Stomach (tissue), 9 donors: ENCODE measurements around the gene STARD8. TPM values are rescaled to one million over a fixed set of nuclear protein-coding genes. Genes with fewer than 3 reads are reported as not detected.

Source experiments
- DNase-seq, 2 donors: peaks; one replicate each; pipeline versions ENCODE4 v3.0.0 to v3.0.0-alpha.2; 2013 to 2019
- H3K27ac ChIP-seq, 5 donors: fragments of 200-600 bp in 4 of 5; sonication (generic) in 4 of 5; one replicate each; pipeline ENCODE4 v1.5.1; 2013 to 2019; ENCODE audit warnings: mild to moderate bottlenecking in 1 of 5, moderate library complexity in 1 of 5
- H3K27me3 ChIP-seq, 3 donors: fragments of 200-600 bp; sonication (generic); one replicate each; pipeline ENCODE4 v1.5.1; 2017 to 2019; ENCODE audit warnings: mixed run types in 1 of 3
- H3K36me3 ChIP-seq, 4 donors: fragments of 200-600 bp; sonication (generic); 1 replicate in 3 of 4; 2 replicates in 1 of 4; pipeline ENCODE4 v1.5.1; 2016 to 2019
- H3K4me1 ChIP-seq, 4 donors: fragments of 200-600 bp; sonication (generic); one replicate each; pipeline ENCODE4 v1.5.1; 2016 to 2019
- H3K4me3 ChIP-seq, 4 donors: fragments of 200-600 bp; sonication (generic) in 3 of 4; one replicate each; pipeline ENCODE4 v1.5.1; 2016 to 2019; ENCODE audit warnings: mild to moderate bottlenecking in 1 of 4
- H3K9me3 ChIP-seq, 4 donors: fragments of 200-600 bp; sonication (generic); one replicate each; pipeline ENCODE4 v1.5.1; 2016 to 2019
- EP300 ChIP-seq: sonication (generic); formaldehyde crosslinking; IDR thresholded peaks from one replicate; pipeline ENCODE4 v1.6.1; 2017; ENCODE audit warnings: antibody characterized with exemption
- POLR2A ChIP-seq, 4 donors: fragments of 450-650 bp; IDR thresholded peaks; one replicate each; pipeline ENCODE4 v1.6.1; 2016; ENCODE audit warnings: antibody characterized with exemption in 4 of 4, control low read depth in 2 of 4, mild to moderate bottlenecking in 1 of 4, moderate library complexity in 1 of 4
- POLR2AphosphoS5 ChIP-seq, 3 donors: sonication (generic); formaldehyde crosslinking; IDR thresholded peaks; one replicate each; pipeline ENCODE4 v1.6.1; 2016; ENCODE audit warnings: antibody characterized with exemption in 3 of 3
- WGBS, 5 donors: extraction: QIAGEN DNeasy Blood & Tissue Kit in 3 of 5; methylation state at CpG; one replicate each; pipeline versions ENCODE4 v1.1.5 to v1.1.7; 2013 to 2018; 5-methylcytosine and 5-hydroxymethylcytosine counted together
- intact Hi-C: fragments of 100-400 bp; cut with DNase I; formaldehyde crosslinking; loops from one replicate; pipeline ENCODE4 v1.15.1; 2023; ENCODE audit warnings: low total_unique reads
- polyA plus RNA-seq, 3 donors: library from polyadenylated mRNA; stranded (reverse); fragments of 200-250 nt; gene quantifications; one replicate each; pipeline ENCODE4 v1.2.3, GENCODE V29; 2013
- total RNA-seq, 5 donors: library from RNA; depleted of rRNA; stranded (reverse); fragments of >200 nt; gene quantifications; one replicate each; pipeline versions ENCODE4 v1.1.0 to v1.2.3, GENCODE V29; 2014 to 2016
- TF ChIP-seq, protein P1 (sequence below), 7 experiments: fragments of 450-650 bp in 4 of 7; fragments of 200-600 bp in 3 of 7; sonication (generic) in 3 of 7; IDR thresholded peaks; one replicate each; pipeline ENCODE4 v1.5.1; 2016 to 2019; ENCODE audit warnings: antibody characterized with exemption in 7 of 7, control low read depth in 2 of 7, mild to moderate bottlenecking in 1 of 7
- donor health status: healthy with polysubstance abuse.
- donor health status: Bipolar disorder and iron deficiency.
- donor health status: healthy.

STARD8 gene
- total and polyA plus RNA-seq, 8 donors, result 0.93 to 7.4 (median 2.6) TPM

DNA sequence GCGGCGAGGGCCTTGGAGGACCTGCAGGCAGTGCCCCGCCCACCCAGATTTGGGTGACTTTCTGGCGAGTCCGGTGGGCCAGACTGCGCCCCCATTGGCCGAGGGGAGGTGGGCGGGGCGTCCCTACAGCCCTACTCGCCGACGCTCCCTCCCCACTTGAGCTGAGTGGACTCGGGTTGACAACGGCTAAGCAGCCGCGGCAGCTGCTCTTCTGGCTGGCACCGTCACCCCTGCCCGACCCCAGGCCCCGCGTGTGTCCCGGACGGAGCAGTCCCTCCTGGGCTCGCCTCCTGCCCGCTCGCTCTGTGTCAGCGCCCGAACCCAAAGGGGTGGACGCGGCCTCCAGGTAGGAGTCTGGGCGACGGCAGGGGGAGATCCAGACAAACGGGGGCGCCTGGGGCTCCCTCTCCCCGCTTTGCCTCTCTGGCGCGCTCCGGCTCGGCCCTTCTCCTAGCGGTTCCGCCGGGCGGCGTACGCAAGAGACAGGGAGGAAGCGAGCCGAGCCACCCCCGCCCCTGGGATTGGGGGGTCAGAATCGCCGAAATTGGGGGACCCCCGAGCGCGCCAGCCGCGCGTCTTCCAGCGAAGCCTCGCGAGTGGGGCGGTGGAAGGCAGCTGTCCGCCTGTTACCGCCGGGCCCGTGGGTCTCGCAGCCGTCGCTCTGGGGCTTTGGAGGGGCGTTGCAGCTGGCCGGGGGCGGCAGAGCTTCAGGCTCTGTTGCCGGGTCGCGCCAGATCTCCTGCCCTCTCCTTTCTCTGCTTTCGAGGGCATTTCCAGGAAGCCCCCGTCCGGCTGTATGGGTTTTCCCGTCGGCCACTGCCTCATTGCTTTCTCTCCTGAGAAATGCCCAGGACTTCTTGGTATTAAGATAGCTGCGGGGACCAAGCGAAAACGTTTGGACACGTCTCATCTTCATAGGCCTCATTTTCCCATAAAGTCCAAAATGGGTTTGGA, 46.3 kb downstream of the STARD8 start:
- Histone ChIP-seq H3K27ac (peak overlapping the region; percentile 41 to 78 (median 70)), H3K9me3 (no peaks in the 10 kb centered on the region), H3K36me3 (no peaks in the 10 kb centered on the region), H3K27me3 (peaks cover 0 to 15% (median 0%) of the 10 kb centered on the region in 3 donors), H3K4me3 (peak overlapping the region; percentile 50 to 57 (median 54)), H3K4me1 (peaks cover 0 to 10% (median 3%) of the 10 kb centered on the region in 4 donors)
- 2 to 41% (median 8%) methylated on average over 6 to 74 of the region's 81 CpGs for WGBS, 5 donors
- intact Hi-C loops, result no loop called here
- peak in 2 of 3 donors; percentile 59 to 78 for TF ChIP-seq POLR2AphosphoS5 (IDR thresholded peaks at IDR 0.05)
- TF ChIP-seq, protein P1, sequence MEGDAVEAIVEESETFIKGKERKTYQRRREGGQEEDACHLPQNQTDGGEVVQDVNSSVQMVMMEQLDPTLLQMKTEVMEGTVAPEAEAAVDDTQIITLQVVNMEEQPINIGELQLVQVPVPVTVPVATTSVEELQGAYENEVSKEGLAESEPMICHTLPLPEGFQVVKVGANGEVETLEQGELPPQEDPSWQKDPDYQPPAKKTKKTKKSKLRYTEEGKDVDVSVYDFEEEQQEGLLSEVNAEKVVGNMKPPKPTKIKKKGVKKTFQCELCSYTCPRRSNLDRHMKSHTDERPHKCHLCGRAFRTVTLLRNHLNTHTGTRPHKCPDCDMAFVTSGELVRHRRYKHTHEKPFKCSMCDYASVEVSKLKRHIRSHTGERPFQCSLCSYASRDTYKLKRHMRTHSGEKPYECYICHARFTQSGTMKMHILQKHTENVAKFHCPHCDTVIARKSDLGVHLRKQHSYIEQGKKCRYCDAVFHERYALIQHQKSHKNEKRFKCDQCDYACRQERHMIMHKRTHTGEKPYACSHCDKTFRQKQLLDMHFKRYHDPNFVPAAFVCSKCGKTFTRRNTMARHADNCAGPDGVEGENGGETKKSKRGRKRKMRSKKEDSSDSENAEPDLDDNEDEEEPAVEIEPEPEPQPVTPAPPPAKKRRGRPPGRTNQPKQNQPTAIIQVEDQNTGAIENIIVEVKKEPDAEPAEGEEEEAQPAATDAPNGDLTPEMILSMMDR (IDR thresholded peaks at IDR 0.05), result no peak
- no peak for TF ChIP-seq EP300
- peak; percentile 56 to 85 for DNase-seq

- Histone ChIP-seq H3K4me3 (peak overlapping the region; percentile 50 to 57 (median 54)), H3K36me3 (no peaks in the 10 kb centered on the region), H3K9me3 (no peaks in the 10 kb centered on the region), H3K27ac (peak overlapping the region in 3 of 5 donors; percentile 70 to 78 (median 76)), H3K4me1 (peaks cover 0 to 10% (median 3%) of the 10 kb centered on the region in 4 donors), H3K27me3 (peaks cover 0 to 15% (median 0%) of the 10 kb centered on the region in 3 donors)
- DNase-seq, result no peak
- TF ChIP-seq POLR2A (IDR thresholded peaks at IDR 0.05) (no peak), EP300 (no peak), POLR2AphosphoS5 (IDR thresholded peaks at IDR 0.05) (no peak)
- TF ChIP-seq, protein P1 (IDR thresholded peaks at IDR 0.05), result no peak
- 44 to 55% (median 50%) methylated on average over 14 to 17 of the region's 17 CpGs for WGBS, 5 donors
- intact Hi-C loops, result no loop called here
These were observed 47.2 kb downstream of the STARD8 start for GRCh38 chrX:68694435-68695205.

DNA sequence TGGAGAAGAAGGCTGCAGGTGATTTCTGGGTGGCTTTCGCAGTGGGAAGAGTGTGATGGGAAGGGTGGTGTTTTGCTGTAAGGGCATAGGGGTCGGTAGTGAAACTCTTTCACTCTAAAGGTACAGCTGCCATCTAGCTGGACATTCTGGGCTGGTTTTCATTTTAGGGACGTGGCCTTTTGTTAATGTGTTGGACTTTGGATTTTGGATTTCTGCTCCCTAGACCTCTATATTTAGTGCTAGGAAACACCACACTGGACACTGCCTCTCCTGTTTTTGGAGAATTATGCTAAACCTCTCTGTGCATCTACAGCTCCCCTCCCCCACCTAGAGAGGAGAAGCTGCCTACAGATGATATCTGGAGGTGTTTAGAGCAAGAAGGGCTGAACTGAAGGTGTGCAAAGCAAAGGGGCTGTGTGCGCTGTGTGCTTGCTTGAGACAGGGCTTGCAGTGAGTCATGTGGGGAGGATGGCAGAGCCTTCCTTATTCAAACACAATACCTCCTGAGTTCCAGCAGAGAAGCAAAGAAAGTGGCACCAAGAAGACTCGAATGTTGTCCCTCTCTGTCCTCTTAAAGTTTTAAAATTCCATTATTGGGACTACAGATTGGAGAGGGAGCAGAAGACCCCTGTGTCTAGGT, 47.9 kb downstream of the STARD8 start:
- no peaks in the 10 kb centered on the region for H3K9me3 ChIP-seq
- WGBS, 5 donors, result 48 to 65% (median 58%) methylated on average over 5 of the region's 5 CpGs
- intact Hi-C loops, result no loop called here
- peak overlapping the region in 3 of 4 donors; percentile 54 to 57 (median 55) for H3K4me3 ChIP-seq
- no peak for DNase-seq
- H3K27ac ChIP-seq, result peak overlapping the region in 3 of 5 donors; percentile 70 to 78 (median 76)
- H3K4me1 ChIP-seq, result peaks cover 0 to 10% (median 3%) of the 10 kb centered on the region in 4 donors
- H3K36me3 ChIP-seq, result no peaks in the 10 kb centered on the region
- TF ChIP-seq POLR2AphosphoS5 (IDR thresholded peaks at IDR 0.05) (no peak), EP300 (no peak), POLR2A (IDR thresholded peaks at IDR 0.05) (no peak)
- TF ChIP-seq, protein P1 (IDR thresholded peaks at IDR 0.05), result no peak
- peaks cover 0 to 15% (median 0%) of the 10 kb centered on the region in 3 donors for H3K27me3 ChIP-seq
